Middle frontal gyrus (tissue), 1 donor: ENCODE results near the gene CTRB1.
"Not testable (repeated sequence)": the region's sequence is repeated elsewhere in the genome, so short reads cannot be mapped to it uniquely, and the experiment has no call there.

ENCODE experiments used
- DNase-seq: peaks from one replicate; pipeline ENCODE4 v3.0.0-alpha.2; 2015; ENCODE audit warnings: low spot score; ENCODE audit errors: extremely low spot score

The CTRB1 gene

DNA sequence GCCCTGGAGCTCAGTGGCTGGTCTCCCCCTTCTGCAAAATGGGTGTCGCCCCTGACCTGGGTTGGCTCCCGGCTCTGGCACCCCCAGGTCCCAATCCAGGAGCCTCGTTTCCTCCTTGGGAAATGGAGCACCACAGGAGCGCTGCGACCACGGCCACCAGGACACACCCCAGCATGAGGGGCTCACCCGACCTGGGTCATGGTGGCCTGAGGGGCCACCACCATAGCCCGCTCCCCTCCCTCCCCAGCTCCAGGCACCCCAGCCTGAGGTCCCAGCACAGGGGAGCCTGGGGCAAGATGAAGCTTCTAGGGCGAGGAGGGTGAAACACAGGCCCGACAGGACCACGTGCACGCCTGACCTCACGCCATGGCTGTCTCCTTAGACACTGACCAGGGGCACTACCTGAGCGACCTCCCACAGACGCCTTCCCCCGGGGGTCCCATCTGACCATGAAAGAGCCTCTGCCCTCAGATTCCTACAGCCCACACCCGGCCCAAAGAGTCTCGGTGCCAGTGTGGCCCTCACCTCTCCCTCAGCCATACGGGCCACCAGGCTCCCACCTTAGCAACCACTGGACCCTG, 20.8 kb downstream of the CTRB1 start:
- no peak for DNase-seq

DNA sequence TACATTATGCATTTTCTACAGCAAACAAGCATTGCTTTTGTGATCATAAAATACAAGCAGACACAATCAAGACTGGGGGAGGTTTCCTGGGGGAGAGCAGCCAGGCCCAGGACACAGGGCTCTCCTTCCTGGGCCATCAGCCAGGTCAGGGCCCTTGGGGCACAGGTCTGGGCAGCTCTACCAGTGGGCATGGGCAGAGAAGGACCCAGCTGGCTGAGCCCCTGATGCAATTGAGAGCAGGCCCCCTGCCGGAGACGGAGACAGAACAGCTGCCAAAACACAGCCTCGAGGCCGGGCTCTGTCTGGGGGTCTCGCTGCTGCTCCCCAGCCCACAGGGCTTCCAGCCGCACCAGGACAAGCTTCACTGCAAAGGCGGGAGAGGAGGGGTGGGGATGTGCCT, 21.8 kb downstream of the CTRB1 start:
- not testable (repeated sequence) for DNase-seq

DNA sequence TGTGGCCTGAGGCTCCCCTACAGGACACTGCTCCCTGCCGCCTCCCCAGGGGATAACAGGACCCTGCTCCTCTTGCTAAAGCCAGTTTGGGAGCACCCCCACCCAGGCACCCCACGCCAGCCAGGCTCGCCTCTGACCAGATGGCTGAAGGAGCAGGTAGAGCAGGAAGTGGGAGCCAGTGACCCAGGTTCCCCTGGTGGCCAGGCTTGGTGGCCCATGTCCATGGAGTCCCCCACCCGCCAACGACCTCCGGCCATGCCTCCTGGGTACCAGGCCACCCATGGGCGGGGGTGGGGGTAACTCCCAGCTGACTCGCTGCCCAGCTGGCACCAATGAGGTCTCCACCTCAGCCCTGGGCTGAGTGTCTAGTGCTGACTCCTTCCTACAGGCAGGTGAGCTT, 22.6 kb downstream of the CTRB1 start:
- no peak for DNase-seq

DNA sequence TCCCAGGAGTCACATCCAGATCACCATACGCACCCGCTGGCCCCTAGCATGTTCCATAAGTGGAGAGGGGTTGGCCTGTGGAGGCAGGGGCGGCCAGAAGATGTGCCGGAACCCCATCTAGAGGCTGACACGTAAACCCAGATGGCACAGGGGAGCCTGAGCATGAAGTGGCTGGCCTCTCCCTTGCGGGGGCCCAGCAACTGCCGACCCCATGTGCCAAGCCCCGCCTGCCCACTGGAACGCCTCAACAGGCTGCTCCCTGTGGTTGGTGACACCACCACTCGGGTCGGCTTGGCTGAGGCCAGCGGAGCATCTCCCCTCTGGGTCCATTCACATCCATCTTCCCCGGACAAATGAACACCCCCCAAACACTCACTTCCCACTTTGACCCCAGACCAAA, 23.2 kb downstream of the CTRB1 start:
- DNase-seq = no peak

DNA sequence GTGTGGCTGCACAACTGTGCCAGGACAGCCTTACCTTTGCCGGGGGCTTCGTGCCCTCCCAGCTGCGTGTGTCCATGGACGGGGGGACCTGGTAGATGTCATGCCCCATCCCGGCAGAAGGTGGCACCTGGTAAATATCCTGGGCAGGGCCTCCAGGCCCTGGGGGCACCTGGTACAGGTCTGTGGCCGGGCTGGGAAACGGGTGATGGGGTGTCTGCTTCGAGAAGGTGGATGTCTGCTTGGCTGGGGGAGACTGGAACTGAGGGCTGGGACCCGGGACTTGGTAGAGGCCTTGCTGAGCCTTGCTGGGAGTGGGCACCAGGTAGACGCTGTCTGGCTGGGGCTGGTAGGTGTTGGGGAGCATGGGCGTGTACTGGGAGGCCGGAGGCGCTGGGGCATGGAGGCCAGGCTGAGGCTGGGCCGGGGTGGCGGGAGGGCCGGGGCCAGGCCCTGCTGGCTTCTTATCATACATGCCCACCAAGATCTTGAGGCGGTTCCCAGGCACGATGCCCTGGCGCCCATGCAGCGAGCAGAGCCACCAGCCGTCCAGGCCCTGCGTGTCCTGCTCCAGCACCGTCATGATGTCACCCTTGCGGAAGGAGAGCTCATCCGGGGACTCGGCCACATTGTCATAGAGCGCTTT, 23.8 kb downstream of the CTRB1 start:
- DNase-seq = not testable (repeated sequence)

DNA sequence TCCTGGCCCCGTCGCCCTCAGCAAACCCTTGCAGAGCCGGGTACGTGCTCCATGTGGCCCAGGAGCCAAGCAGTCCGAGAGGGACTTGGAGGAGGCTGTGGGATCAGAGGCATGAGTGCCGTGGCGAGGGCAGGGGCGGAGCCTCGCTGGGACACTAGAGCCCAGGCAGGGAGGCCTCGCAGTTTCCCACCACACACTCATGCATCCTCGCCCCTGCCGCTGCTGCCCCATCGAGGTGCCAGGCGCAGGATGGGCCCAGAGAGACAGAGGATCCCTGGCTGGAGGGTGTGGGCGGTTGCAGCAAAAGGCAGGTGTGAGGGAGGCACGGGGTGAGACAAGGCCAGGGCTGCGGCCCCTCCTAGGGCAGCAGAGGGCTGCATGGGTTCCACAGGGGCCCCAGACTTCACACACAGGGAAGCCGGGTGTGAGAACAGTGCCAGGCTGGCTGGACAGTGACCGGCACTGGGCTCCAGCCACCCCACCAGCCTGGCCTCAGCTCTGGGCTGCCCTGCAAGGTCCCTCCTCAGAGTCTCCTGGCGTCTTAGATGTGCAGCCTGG, 25.0 kb downstream of the CTRB1 start:
- no peak for DNase-seq

DNA sequence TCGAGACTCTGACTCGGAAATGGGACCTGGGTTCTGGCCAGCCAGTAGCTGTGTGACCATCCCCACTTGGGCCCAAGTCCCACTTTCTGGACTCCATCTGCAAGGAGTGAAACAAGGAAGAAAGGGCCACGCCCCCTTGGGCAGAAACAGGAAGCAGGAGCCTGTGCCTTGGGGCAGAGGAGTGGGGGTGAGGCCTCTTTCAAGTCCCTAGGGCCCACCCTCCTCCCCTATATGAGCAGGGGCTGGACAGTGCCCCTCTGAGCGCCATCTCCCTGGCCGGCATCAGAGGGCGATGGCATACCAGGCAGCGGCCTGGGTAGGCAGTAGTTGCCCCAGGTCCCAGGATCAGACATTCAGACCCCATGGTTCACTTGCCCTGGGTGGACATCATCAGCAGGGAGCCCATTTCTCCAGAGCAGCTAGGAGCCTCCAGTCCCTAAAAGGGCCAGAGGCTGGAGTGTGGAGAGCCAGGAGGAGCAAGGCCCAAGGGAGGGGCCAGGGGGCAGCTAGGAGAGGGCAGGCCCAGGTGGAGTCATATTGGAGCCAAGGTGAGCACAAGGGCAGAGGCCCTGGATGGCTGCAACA, 25.5 kb downstream of the CTRB1 start:
- DNase-seq = no peak

DNA sequence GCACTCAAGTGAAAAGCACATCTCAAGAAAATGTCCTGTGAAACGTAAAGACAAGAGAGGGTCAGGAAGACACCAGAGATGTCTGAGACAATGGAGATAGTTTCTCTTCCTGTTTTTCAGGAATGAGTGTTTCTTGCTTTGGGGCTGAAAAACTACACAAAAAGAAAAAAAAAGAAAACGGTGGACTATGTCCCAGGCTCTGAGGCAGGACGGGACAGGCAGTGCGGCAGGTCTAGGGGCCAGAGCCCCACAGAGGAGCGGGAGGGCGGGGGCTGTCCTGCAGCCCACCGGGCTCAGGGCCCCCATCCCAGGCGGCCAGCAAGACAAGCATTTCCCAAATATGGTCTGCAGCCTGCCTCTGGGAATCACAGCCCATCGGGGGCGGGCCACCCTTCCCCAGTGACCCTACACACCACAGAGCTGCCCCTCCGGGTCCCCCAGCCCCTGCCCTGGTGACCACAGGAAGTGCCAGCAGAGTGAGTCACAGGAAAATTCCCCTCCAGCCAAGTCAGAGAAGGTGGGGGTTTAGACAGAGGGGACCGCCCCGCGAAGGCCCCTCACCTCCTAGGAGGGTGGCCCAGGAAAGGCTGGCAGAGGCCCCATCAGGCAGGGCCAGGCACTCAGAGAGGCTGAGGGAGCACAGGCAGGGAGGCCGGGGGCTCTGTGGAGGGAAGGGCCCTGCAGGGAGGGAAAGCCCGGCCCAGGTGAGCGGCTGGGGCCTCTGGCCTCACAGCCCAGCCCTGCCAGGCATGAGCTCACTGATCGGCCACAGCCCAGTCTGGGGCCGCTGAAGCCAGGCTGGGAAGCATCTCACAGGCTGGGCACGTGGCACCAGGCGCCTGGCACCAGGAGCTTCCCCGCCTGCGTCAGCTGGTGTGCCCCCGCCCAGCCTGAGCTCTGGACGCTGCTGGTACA, 26.3 kb downstream of the CTRB1 start:
- DNase-seq = peak; percentile 89

DNA sequence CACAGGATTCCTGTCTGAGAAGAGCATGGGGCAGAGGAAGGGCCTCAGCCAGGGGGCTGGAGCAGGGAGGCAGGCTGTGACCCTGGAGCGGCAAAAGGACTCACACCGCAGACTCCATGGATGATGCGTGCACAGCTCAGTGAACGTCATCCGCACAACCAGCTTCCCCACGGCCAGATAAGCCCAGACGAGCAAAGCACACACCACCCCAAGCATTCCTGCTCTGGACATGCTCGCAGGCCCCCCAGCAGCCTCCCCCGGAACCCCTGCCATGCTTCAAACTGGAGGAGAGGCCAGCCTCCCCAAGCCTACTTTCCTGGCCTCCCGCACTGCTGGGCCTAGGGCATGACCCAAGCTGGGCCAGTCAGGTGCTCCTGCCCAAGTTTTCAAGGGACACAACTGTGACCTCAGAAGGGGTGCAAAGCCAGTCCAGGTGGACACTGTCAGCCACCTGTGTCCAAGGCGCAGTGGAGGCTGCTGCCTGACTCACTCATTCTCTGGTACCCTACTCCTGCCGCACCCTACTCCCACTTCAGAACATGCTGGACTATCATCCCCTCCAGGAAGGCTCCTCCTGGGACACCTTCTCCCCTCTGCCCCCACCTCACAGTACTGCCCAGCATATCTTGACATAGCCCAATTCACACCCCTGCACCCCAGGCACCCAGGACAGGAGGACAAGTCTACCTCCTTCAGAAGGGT, 27.9 kb downstream of the CTRB1 start:
- no peak for DNase-seq

DNA sequence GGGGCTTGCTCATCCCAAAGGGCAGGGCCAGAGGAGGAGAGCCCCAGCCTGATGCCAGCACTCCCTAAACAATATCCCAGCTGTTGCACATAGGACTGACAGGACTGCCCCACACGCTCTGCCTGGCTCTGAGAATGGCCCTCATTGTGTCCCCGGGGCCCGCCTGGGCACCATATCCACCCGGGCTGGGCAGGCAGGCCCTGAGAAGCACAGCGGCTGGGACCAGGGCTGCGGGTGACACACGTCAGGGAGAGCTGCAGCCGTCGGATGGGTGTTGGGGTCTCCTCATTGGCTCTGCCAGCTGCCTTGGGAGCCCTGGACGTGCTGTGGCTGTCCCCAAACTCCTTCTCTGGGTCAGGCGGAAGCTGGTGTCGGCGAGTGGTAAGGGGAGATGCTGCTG, 28.5 kb downstream of the CTRB1 start:
- peak; percentile 65 for DNase-seq

DNA sequence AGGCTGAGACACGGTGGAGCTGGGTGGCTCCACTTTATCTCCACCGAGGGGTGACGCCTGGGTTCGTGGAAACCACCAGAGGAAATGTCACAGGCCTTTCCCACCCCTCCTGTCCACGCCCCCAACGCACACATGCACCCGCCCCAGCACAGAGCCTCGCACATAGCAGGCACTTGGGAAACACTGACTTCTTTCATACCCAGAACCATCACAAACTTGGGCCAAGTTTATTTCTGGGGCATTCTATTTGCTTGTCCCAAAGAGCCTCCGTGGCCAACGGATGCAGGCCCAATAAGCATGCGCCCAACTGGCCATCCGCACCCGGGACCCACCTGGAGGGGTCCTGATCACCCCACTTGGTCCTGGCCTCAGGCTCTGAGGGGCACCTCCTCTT, 29.4 kb downstream of the CTRB1 start:
- DNase-seq = peak; percentile 50

DNA sequence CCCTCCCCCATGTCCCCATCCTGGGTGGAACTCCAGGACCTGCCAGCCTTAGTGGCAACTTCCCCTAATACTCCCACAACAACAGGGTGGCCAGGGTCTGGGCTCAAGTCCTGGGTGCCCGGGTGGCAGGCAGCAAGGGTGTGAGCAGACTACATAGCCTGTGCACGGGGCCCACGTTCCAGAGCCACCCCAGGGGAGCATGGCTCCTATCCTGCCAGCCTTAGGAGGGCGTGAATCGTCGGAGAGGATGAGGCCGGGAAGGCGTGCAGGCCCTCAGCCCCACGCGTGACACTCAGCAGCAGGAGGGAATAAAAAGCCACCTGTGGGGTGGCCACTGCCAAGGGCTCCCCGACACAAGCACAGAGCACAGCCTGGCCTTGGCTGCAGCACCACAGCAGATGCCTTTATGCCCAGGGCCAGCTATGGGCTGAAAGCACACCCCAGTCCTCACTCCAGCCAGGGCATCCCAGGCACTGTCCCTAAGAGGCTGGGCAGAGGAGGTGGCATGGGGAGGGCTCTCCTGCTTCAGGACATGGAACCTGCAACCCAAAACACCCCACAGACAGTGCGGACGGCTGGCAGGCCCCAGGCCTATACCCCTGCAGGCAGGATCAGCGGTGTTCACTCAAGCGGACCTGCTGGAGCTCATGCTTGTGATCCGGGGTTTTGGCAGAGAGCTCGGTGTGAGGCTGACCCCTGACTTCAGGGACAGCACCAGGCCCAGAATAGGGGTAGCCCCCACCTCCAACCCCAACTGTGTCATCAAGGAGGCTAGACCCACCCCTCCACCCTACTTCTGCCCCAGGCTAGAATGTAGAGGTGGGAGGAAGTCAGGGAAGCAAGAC, 30.0 kb downstream of the CTRB1 start:
- DNase-seq = no peak

DNA sequence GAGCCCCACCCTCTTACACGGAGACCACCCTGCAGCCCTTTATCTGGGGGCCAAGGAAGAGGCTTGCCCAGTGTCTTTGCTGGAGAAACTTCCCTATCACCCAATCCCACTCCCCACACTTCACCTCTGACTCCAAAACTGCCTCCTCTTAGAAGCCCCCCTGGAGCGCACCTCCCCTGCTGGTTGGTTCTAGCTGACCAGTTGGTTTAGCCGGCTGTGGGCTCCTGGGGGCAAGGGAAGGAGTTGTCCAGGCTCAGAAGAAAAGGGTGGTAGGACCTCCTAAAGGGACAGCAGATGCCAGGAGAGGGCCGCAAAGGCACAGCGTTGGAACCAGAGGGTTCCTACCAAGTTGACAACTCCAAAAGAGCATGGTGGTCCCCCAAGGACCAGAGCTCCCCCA, 30.7 kb downstream of the CTRB1 start:
- DNase-seq = no peak

DNA sequence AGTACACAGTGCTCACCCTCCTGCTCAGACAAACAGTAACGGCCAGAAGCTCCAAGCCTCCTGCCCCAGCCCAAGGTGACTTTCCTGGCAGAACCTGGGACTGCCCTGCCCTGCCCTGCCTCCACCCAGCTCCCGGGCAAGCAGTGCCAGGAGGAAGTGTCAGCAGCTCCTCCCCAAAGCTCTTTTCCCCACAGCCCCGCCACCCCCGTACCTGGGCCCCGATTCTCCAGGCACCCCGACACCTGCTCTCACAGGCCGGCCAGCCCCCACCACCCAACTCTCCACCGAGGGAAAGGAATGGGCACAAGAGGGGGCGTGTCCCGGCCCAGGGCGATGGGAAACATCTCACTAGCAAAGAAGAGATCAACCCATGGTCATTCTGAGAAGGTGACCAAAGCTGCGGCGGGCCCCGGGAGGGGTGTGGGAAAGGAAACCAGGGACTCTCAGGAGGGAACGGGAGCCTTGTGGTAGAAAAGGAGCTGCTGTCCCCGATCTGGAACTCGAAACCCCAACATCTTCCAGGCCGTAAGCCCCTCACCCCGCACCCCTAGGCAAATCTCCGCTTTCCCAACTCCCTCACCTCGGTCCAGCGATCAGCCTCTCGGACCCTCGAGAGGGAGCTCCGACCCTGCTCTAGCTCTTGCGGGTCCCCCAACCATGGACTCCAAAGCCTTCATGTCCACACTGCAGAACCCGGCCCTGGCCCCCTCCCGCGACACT, 31.5 kb downstream of the CTRB1 start:
- no peak for DNase-seq

DNA sequence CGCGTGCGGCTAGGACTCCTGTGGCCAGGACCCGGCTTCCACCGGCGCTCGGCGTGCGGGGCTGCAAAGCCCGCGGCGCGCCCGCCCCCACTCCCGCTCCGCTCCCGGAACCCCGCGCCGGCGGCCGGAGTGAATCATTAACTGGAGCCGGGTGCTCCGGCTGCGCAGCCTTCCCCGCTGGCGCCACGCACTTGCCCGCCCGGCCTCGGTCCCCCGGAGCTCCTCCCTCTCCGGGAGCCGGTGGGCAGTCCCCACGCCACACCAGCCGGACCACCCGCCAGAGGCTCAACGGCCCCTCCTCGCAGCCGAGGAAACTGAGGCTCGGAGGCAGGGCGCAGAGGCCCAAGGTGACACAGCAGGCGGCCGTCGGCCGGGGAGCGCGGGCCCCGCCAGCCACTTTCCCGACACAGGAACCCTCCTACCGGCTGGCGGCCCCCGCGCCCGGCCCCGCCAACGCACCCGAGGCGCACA, 32.1 kb downstream of the CTRB1 start:
- DNase-seq = no peak

DNA sequence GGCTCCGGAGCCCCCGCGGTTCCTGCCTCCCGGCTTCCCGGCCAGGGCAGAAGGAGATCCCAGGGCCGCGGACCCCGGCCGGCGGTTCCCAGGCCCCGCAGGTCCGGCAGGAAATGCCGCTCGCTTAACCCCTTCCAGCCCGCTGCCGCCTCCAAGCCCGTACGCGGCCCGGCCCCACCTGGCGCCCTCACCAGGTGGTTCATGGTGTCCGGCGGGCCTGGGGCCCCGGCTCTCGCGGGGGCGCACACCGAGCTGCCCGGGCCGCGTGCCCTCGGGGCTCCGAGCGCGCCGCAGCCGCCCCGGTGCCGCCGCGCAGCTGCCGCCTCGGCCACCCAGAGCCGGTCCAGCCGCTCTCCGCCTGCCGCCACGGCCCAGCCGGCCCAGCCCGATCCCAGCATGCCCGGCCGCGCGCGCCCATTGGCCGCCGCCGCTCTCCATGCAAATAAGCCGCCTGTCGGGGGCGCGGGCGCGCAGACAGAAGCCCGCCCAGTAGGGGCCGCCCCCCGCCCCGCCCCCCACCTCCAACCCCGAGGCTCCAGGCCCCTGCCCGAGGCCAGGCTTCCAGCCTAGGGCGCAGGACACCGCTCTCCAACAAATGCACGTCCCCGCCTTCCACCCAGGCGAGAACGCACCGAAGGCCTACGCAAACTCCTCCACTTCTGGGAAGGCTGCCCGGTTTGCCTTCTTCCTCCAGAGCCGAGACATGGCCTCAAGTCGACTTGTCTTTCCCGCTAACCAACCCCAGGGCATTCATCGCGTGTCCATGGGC, 32.7 kb downstream of the CTRB1 start, which contains the start of gene BCAR1:
Gene BCAR1 (minus strand): TSS at position 345 of the 769 bp plus-strand sequence. CDS start 142 bp downstream, at position 203.
- peak; percentile 80 for DNase-seq

DNA sequence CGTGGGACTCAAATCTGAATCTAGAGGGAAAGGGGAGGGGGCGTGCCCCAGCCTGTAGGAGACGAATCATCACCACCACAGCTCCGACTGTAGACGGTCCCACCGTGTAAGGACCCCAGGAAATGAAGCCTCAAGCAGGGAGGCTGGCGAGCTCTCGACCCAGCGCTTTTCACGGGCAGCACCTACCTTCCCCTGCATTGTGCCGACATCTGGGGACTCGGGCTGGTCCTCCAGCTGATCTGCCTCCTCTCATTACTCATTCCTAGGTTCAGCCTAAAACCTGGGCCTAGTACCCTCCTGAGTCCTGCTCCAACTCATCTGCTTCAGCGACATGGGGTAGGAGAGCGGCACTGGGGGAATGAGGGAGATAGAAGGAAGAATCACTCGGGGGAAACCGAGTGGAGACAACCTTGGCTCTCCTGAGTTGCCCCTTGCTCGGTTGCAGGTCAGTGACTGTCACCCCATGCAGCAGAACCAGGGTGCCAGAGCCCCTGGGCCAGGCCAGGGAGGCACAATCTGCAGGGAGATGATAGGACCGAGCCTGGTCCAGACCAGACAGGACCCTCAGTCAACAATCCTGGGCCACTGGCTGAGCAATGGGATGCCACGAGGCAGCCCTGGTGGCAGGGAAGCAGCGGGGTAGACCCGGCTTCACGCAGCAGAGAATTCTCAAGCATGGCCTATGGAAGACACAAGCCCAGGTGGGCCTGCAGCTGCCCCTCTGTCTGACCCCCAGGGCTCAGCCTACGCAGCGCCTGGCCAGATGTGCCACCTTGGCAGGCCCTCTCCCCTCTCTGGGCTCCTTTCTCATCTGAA, 33.5 kb downstream of the CTRB1 start:
- DNase-seq = no peak
